Chondrocyte (in vitro differentiated cells): Measurements from ENCODE around the gene PTGER1. TPM values are rescaled to one million over a fixed set of nuclear protein-coding genes. Genes with fewer than 3 reads are reported as not detected.
A peak's percentile ranks its signal among the peaks of the same experiment; 100 is the strongest.
"Not testable (repeated sequence)": the region's sequence is repeated elsewhere in the genome, so short reads cannot be mapped to it uniquely, and the experiment has no call there.

Source experiments
- DNase-seq: peaks from one replicate; pipeline ENCODE4 v3.0.0; 2021; ENCODE audit warnings: mixed read lengths, low spot score
- H3K27ac Mint-ChIP-seq: one replicate; pipeline ENCODE4 v1.8.0; 2021; ENCODE audit warnings: mild to moderate bottlenecking, moderate library complexity, mixed read lengths; ENCODE audit not compliant: unreplicated experiment
- H3K27me3 Mint-ChIP-seq: 2 replicates; pipeline ENCODE4 v1.8.0; 2021; ENCODE audit warnings: low read depth, mixed read lengths
- H3K36me3 Mint-ChIP-seq: 2 replicates; pipeline ENCODE4 v1.8.0; 2021; ENCODE audit warnings: low read depth, mixed read lengths
- H3K4me1 Mint-ChIP-seq: 2 replicates; pipeline ENCODE4 v1.8.0; 2021; ENCODE audit warnings: low read depth, mild to moderate bottlenecking, mixed read lengths
- H3K4me3 Mint-ChIP-seq: one replicate; pipeline ENCODE4 v1.8.0; 2021; ENCODE audit warnings: mild to moderate bottlenecking, moderate library complexity, mixed read lengths; ENCODE audit not compliant: unreplicated experiment
- H3K9me3 Mint-ChIP-seq: 2 replicates; pipeline ENCODE4 v1.8.0; 2021; ENCODE audit warnings: low read depth, mixed read lengths
- total RNA-seq: library from RNA; stranded (reverse); gene quantifications from 3 replicates; pipeline ENCODE4 v1.2.1, GENCODE V29; 2021
- TF ChIP-seq, protein P1 (sequence below): fragments of 200-600 bp; sonication (generic); IDR thresholded peaks from 2 replicates; pipeline ENCODE4 v1.5.0; 2021; ENCODE audit warnings: antibody characterized with exemption, mild to moderate bottlenecking, moderate library complexity

Gene PTGER1
- total RNA-seq, 1 donor from 2014 or later, result 1.6 TPM

DNA sequence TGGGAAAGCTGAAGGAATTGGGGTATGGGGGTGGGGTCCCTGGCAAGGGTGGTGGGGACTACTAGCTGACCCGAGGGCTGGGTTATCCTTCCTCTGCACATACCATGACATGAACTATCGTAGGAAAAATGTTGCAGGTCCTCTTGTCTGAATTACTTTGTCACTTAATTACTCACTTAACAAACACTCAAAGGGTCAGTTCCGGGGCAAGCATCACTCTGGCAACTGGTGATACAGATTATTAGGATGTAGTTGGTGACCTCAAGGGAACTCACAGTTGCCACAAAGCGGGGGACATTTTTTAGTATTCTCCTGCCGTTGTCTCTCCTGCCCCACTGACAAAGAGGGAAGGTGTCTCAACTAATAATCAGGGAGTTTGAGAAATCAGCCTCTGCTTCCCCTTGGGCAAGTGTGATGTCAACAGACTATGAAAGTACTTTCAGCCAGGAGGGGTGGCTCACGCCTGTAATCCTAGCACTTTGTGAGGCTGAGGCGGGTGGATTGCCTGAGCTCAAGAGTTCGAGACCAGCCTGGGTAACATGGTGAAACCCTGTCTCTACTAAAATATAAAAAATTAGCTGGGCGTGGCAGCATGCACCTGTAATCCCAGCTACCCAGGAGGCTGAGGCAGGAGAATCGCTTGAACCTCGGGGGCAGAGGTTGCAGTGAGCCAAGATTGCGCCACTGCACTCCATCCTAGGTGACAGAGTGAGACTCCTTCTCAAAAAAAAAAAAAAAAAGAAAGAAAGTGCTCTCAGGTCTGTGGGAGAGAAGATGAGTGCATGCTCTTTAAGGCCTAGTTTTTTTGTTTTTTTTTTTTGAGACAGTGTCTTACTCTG, 32.8 kb upstream of the PTGER1 start:
- Mint-ChIP-seq H3K4me1 (peaks cover 49% of the 10 kb centered on the region), H3K9me3 (no peaks in the 10 kb centered on the region), H3K27me3 (no peaks in the 10 kb centered on the region), H3K36me3 (no peaks in the 10 kb centered on the region), H3K27ac (peak overlapping the region; percentile 96), H3K4me3 (no peak overlapping the region)
- DNase-seq, result no peak
- TF ChIP-seq, protein P1, sequence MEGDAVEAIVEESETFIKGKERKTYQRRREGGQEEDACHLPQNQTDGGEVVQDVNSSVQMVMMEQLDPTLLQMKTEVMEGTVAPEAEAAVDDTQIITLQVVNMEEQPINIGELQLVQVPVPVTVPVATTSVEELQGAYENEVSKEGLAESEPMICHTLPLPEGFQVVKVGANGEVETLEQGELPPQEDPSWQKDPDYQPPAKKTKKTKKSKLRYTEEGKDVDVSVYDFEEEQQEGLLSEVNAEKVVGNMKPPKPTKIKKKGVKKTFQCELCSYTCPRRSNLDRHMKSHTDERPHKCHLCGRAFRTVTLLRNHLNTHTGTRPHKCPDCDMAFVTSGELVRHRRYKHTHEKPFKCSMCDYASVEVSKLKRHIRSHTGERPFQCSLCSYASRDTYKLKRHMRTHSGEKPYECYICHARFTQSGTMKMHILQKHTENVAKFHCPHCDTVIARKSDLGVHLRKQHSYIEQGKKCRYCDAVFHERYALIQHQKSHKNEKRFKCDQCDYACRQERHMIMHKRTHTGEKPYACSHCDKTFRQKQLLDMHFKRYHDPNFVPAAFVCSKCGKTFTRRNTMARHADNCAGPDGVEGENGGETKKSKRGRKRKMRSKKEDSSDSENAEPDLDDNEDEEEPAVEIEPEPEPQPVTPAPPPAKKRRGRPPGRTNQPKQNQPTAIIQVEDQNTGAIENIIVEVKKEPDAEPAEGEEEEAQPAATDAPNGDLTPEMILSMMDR, result no peak

DNA sequence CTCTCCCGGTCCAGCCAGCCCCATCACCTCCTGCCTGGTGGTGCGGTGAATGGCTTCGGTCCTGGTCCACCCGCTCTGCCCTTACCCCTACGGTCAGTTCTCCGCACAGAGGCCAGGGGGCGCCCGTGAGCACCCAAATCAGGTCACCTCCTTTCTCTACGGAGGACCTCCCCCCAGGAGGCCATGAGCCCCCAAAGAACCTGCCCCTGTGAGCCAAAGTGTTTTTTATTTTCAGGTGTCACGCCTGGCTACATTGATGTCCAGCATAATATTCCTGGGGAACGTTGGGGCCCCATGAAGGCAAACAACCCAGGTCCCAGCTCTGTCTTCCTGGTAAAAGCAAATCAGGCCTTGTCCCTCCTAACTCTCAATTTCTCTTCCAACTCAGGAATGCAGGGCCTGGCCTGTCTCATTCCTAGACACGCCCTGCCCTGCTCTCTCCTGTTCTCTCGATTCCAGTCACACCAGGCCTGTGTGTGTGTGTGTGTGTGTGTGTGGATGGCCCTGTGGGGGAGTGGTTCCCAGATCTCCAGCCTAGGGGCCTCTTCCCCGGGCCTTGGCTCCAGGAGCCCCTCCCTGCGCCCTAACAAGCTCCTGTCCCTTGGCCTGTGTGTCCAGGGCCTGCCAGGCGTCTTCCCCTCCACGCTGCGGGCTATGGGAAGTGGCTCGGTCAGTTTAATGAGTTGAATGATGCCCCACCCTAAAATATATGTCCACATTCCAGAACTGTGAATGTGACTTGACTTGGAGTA, 30.5 kb upstream of the PTGER1 start:
- Mint-ChIP-seq H3K27me3 (no peaks in the 10 kb centered on the region), H3K9me3 (no peaks in the 10 kb centered on the region), H3K36me3 (no peaks in the 10 kb centered on the region), H3K4me3 (no peak overlapping the region), H3K4me1 (peaks cover 41% of the 10 kb centered on the region), H3K27ac (peak overlapping the region; percentile 95)
- DNase-seq, result no peak
- TF ChIP-seq, protein P1, result peak; percentile 84

DNA sequence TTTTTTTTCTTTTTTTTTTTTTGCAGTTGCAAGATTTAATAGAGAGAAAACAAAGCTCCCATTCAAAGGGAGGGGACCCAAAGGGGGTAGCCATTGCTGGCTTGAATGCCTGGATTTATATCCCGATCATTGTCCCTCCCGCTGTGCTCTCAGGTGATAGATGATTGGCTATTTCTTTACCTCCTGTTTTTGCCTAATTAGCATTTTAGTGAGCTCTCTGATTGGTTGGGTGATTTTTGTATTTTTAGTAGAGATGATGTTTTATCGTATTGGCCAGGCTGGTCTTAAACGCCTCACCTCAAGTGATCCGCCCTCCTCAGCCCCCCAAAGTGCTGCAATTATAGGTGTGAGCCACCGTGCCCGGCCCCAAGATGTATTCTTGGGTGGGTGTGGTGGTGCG, 29.4 kb upstream of the PTGER1 start:
- H3K4me3 Mint-ChIP-seq, DNase-seq, H3K36me3 Mint-ChIP-seq, H3K27me3 Mint-ChIP-seq, H3K9me3 Mint-ChIP-seq: not testable (repeated sequence)
- H3K27ac Mint-ChIP-seq, result peak overlapping the region; percentile 8
- peaks cover 32% of the 10 kb centered on the region for H3K4me1 Mint-ChIP-seq

DNA sequence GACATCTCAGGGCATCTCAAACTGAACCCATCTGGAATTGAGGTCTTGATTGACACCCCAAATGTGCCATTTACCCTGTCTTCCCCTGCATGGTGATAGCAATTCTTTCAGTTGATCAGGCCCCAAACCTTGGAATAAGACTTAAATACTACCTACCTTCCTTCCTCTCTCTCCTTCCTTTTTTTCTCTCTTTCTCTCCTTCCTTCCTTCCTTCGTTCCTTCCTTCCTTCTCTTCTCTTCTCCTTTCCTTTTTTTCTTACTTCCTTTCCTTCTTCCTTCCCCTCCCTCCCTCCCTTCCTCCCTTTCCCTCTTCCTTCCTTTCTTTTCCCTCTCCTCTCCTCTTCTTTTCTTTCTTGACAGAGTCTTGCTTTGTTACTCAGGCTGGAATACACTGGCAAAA, 28.1 kb upstream of the PTGER1 start:
- no peak for DNase-seq
- H3K9me3 Mint-ChIP-seq, result no peaks in the 10 kb centered on the region
- TF ChIP-seq, protein P1, result no peak
- peaks cover 29% of the 10 kb centered on the region for H3K4me1 Mint-ChIP-seq
- H3K36me3 Mint-ChIP-seq, result no peaks in the 10 kb centered on the region
- no peaks in the 10 kb centered on the region for H3K27me3 Mint-ChIP-seq
- no peak overlapping the region for H3K27ac Mint-ChIP-seq
- H3K4me3 Mint-ChIP-seq, result no peak overlapping the region

DNA sequence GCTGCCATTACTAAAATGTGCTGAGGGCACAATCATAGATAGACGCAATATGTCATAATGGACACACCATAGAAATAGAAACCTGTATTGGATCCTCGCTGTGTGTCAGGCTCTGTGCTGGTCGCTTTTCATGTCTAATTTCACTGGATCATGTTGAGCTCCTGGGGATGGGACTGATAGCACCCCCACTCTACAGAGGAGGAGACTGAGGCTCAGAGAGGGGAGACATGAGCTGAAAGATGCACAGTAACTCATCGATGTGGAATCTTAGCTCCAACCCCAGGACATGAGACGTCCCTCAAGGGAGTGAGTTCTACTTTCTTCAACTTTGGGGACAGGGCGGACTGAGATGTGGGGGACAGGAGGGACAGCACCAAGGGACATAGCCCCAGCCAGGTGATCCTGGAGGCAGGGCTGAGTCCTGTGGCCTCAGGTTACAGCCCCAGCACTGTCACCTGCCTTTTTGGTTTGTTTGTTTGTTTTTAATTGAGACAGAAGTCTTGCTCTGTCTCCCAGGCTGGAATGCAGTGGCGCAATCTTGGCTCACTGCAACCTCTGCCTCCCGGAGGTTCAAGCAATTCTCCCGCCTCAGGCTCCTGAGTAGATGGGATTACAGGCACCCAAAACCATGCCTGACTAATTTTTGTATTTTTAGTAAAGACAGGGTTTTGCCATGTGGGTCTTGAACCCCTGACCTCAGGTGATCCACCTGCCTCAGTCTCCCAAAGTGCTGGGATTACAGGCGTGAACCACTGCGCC, 27.4 kb upstream of the PTGER1 start:
- Mint-ChIP-seq H3K27ac (no peak overlapping the region), H3K4me3 (no peak overlapping the region), H3K27me3 (no peaks in the 10 kb centered on the region), H3K36me3 (no peaks in the 10 kb centered on the region), H3K4me1 (peaks cover 26% of the 10 kb centered on the region), H3K9me3 (no peaks in the 10 kb centered on the region)
- TF ChIP-seq, protein P1, result no peak
- DNase-seq, result no peak
